ENCODE results near the gene CCSER1.

CCSER1 gene

GRCh38 chr4:90198086-90198847 is 71.1 kb downstream of the CCSER1 start:
- no peaks in the 10 kb centered on the region for H3K4me1 Mint-ChIP-seq (ENCODE audit: low read depth)
- no peak overlapping the region for H3K27ac Mint-ChIP-seq
- H3K4me3 Mint-ChIP-seq: no peak overlapping the region
- no peaks in the 10 kb centered on the region for H3K36me3 Mint-ChIP-seq (ENCODE audit: low read depth)
- peaks cover 2% of the 10 kb centered on the region for H3K9me3 Mint-ChIP-seq
- H3K27me3 Mint-ChIP-seq: no peaks in the 10 kb centered on the region

- Mint-ChIP-seq H3K36me3 (ENCODE audit: low read depth) (no peaks in the 10 kb centered on the region), H3K4me3 (no peak overlapping the region), H3K4me1 (ENCODE audit: low read depth) (no peaks in the 10 kb centered on the region), H3K27ac (no peak overlapping the region), H3K27me3 (no peaks in the 10 kb centered on the region), H3K9me3 (peaks cover 12% of the 10 kb centered on the region)
Observed at GRCh38 chr4:90207887-90208454, 80.8 kb downstream of the CCSER1 start.

- no peaks in the 10 kb centered on the region for H3K36me3 Mint-ChIP-seq (ENCODE audit: low read depth)
- H3K4me3 Mint-ChIP-seq: no peak overlapping the region
- no peaks in the 10 kb centered on the region for H3K4me1 Mint-ChIP-seq (ENCODE audit: low read depth)
- H3K27ac Mint-ChIP-seq: no peak overlapping the region
- H3K27me3 Mint-ChIP-seq: no peaks in the 10 kb centered on the region
- H3K9me3 Mint-ChIP-seq: peaks cover 7% of the 10 kb centered on the region
Observed at GRCh38 chr4:90209922-90210321, 82.7 kb downstream of the CCSER1 start.

GRCh38 chr4:90211174-90211573 is 84.0 kb downstream of the CCSER1 start:
- no peaks in the 10 kb centered on the region for H3K36me3 Mint-ChIP-seq (ENCODE audit: low read depth)
- H3K9me3 Mint-ChIP-seq: peaks cover 2% of the 10 kb centered on the region
- no peaks in the 10 kb centered on the region for H3K4me1 Mint-ChIP-seq (ENCODE audit: low read depth)
- H3K4me3 Mint-ChIP-seq: no peak overlapping the region
- no peaks in the 10 kb centered on the region for H3K27me3 Mint-ChIP-seq
- no peak overlapping the region for H3K27ac Mint-ChIP-seq

- Mint-ChIP-seq H3K4me1 (ENCODE audit: low read depth) (no peaks in the 10 kb centered on the region), H3K9me3 (no peaks in the 10 kb centered on the region), H3K36me3 (ENCODE audit: low read depth) (no peaks in the 10 kb centered on the region), H3K27me3 (no peaks in the 10 kb centered on the region), H3K27ac (no peak overlapping the region), H3K4me3 (no peak overlapping the region)
Observed at GRCh38 chr4:90215286-90215685, 88.1 kb downstream of the CCSER1 start.

GRCh38 chr4:90219822-90220221 is 92.6 kb downstream of the CCSER1 start:
- no peaks in the 10 kb centered on the region for H3K36me3 Mint-ChIP-seq (ENCODE audit: low read depth)
- H3K27ac Mint-ChIP-seq: no peak overlapping the region
- H3K4me3 Mint-ChIP-seq: no peak overlapping the region
- no peaks in the 10 kb centered on the region for H3K27me3 Mint-ChIP-seq
- no peaks in the 10 kb centered on the region for H3K9me3 Mint-ChIP-seq
- H3K4me1 Mint-ChIP-seq (ENCODE audit: low read depth): no peaks in the 10 kb centered on the region

- no peaks in the 10 kb centered on the region for H3K27me3 Mint-ChIP-seq
- H3K36me3 Mint-ChIP-seq (ENCODE audit: low read depth): no peaks in the 10 kb centered on the region
- no peaks in the 10 kb centered on the region for H3K9me3 Mint-ChIP-seq
- H3K27ac Mint-ChIP-seq: no peak overlapping the region
- no peaks in the 10 kb centered on the region for H3K4me1 Mint-ChIP-seq (ENCODE audit: low read depth)
- no peak overlapping the region for H3K4me3 Mint-ChIP-seq
Observed at GRCh38 chr4:90220459-90220858, 93.3 kb downstream of the CCSER1 start.

GRCh38 chr4:90226734-90227133 is 99.5 kb downstream of the CCSER1 start:
- Mint-ChIP-seq H3K9me3 (no peaks in the 10 kb centered on the region), H3K36me3 (ENCODE audit: low read depth) (no peaks in the 10 kb centered on the region), H3K27ac (no peak overlapping the region), H3K4me1 (ENCODE audit: low read depth) (no peaks in the 10 kb centered on the region), H3K27me3 (no peaks in the 10 kb centered on the region), H3K4me3 (no peak overlapping the region)

GRCh38 chr4:90227177-90227576 is 100.0 kb downstream of the CCSER1 start:
- Mint-ChIP-seq H3K27ac (no peak overlapping the region), H3K4me1 (ENCODE audit: low read depth) (no peaks in the 10 kb centered on the region), H3K4me3 (no peak overlapping the region), H3K27me3 (no peaks in the 10 kb centered on the region), H3K36me3 (ENCODE audit: low read depth) (no peaks in the 10 kb centered on the region), H3K9me3 (no peaks in the 10 kb centered on the region)

- H3K4me1 Mint-ChIP-seq (ENCODE audit: low read depth): no peaks in the 10 kb centered on the region
- H3K9me3 Mint-ChIP-seq: no peaks in the 10 kb centered on the region
- H3K27ac Mint-ChIP-seq: no peak overlapping the region
- H3K27me3 Mint-ChIP-seq: no peaks in the 10 kb centered on the region
- no peaks in the 10 kb centered on the region for H3K36me3 Mint-ChIP-seq (ENCODE audit: low read depth)
- H3K4me3 Mint-ChIP-seq: no peak overlapping the region
Observed at GRCh38 chr4:90234916-90235547, 107.8 kb downstream of the CCSER1 start.

- no peak overlapping the region for H3K4me3 Mint-ChIP-seq
- no peak overlapping the region for H3K27ac Mint-ChIP-seq
- H3K4me1 Mint-ChIP-seq (ENCODE audit: low read depth): no peaks in the 10 kb centered on the region
- H3K9me3 Mint-ChIP-seq: no peaks in the 10 kb centered on the region
- H3K27me3 Mint-ChIP-seq: no peaks in the 10 kb centered on the region
- no peaks in the 10 kb centered on the region for H3K36me3 Mint-ChIP-seq (ENCODE audit: low read depth)
Observed at GRCh38 chr4:90237751-90238530, 110.7 kb downstream of the CCSER1 start.

- no peaks in the 10 kb centered on the region for H3K4me1 Mint-ChIP-seq (ENCODE audit: low read depth)
- no peak overlapping the region for H3K27ac Mint-ChIP-seq
Observed at GRCh38 chr4:90240333-90240732, 113.1 kb downstream of the CCSER1 start.

GRCh38 chr4:90241008-90241407 is 113.8 kb downstream of the CCSER1 start:
- Mint-ChIP-seq H3K4me1 (ENCODE audit: low read depth) (no peaks in the 10 kb centered on the region), H3K4me3 (no peak overlapping the region), H3K27ac (no peak overlapping the region), H3K27me3 (no peaks in the 10 kb centered on the region), H3K9me3 (no peaks in the 10 kb centered on the region), H3K36me3 (ENCODE audit: low read depth) (no peaks in the 10 kb centered on the region)

More at GRCh38 chr4:90240333-90240732, 113.1 kb downstream of the CCSER1 start:
- no peaks in the 10 kb centered on the region for H3K36me3 Mint-ChIP-seq (ENCODE audit: low read depth)
- no peaks in the 10 kb centered on the region for H3K27me3 Mint-ChIP-seq
- no peak overlapping the region for H3K4me3 Mint-ChIP-seq
- H3K9me3 Mint-ChIP-seq: no peaks in the 10 kb centered on the region

GRCh38 chr4:90245837-90246236 is 118.6 kb downstream of the CCSER1 start:
- H3K27ac Mint-ChIP-seq: no peak overlapping the region
- no peaks in the 10 kb centered on the region for H3K4me1 Mint-ChIP-seq (ENCODE audit: low read depth)

GRCh38 chr4:90246816-90247215 is 119.6 kb downstream of the CCSER1 start:
- H3K27ac Mint-ChIP-seq: no peak overlapping the region
- no peaks in the 10 kb centered on the region for H3K27me3 Mint-ChIP-seq
- no peaks in the 10 kb centered on the region for H3K36me3 Mint-ChIP-seq (ENCODE audit: low read depth)
- H3K9me3 Mint-ChIP-seq: no peaks in the 10 kb centered on the region
- H3K4me3 Mint-ChIP-seq: no peak overlapping the region
- H3K4me1 Mint-ChIP-seq (ENCODE audit: low read depth): no peaks in the 10 kb centered on the region

More at GRCh38 chr4:90245837-90246236, 118.6 kb downstream of the CCSER1 start:
- Mint-ChIP-seq H3K27me3 (no peaks in the 10 kb centered on the region), H3K36me3 (ENCODE audit: low read depth) (no peaks in the 10 kb centered on the region), H3K4me3 (no peak overlapping the region), H3K9me3 (no peaks in the 10 kb centered on the region)
